Measurements from ENCODE around the gene UBD.

GRCh38 chr6:29553268-29554057, 6.1 kb downstream of the UBD start:
- TF ChIP-seq CTCF (IDR thresholded peaks at IDR 0.05), result no peak
- TF ChIP-seq POLR2A (IDR thresholded peaks at IDR 0.05), result no peak

All from lower leg skin (tissue), 3 donors.